NCI-H146 (cell line): Measurements from ENCODE around the gene BEND3.

ENCODE experiments used
- DNase-seq: peaks from one replicate; lab custom pipeline; 2025; lab: John Stamatoyannopoulos, UW

The BEND3 gene

GRCh38 chr6:107083047-107083768, 32.1 kb downstream of the BEND3 start:
- no peak for DNase-seq

GRCh38 chr6:107082045-107082444, 33.3 kb downstream of the BEND3 start:
- no peak for DNase-seq

GRCh38 chr6:107080036-107080435, 35.3 kb downstream of the BEND3 start:
- DNase-seq, result peak; percentile 12

- DNase-seq, result peak; percentile 9
These were observed 35.9 kb downstream of the BEND3 start for GRCh38 chr6:107079429-107079828.

GRCh38 chr6:107077710-107078109, 37.6 kb downstream of the BEND3 start:
- DNase-seq, result no peak

- DNase-seq, result no peak
These were observed 39.3 kb downstream of the BEND3 start for GRCh38 chr6:107075951-107076381.

- no peak for DNase-seq
These were observed 44.6 kb downstream of the BEND3 start for GRCh38 chr6:107070686-107071085.

- no peak for DNase-seq
These were observed 45.4 kb downstream of the BEND3 start for GRCh38 chr6:107069631-107070548.

- DNase-seq, result no peak
These were observed 46.4 kb downstream of the BEND3 start for GRCh38 chr6:107068691-107069630.

GRCh38 chr6:107066697-107067659, 48.3 kb downstream of the BEND3 start:
- no peak for DNase-seq

GRCh38 chr6:107064579-107065065, 50.7 kb downstream of the BEND3 start:
- DNase-seq, result no peak

- no peak for DNase-seq
These were observed 52.6 kb downstream of the BEND3 start for GRCh38 chr6:107062691-107063090.

- no peak for DNase-seq
These were observed 53.9 kb downstream of the BEND3 start for GRCh38 chr6:107061125-107062020.

GRCh38 chr6:107060704-107061103, 54.6 kb downstream of the BEND3 start:
- no peak for DNase-seq

- no peak for DNase-seq
These were observed 55.7 kb downstream of the BEND3 start for GRCh38 chr6:107059606-107060005.

- DNase-seq, result no peak
These were observed 57.6 kb downstream of the BEND3 start for GRCh38 chr6:107057679-107058078.

- DNase-seq, result no peak
These were observed 58.5 kb downstream of the BEND3 start for GRCh38 chr6:107056796-107057195.

GRCh38 chr6:107047807-107048206, 67.5 kb downstream of the BEND3 start:
- no peak for DNase-seq

GRCh38 chr6:107045826-107046675, 69.3 kb downstream of the BEND3 start:
- DNase-seq, result peak; percentile 86
